HL-60 (cell line): ENCODE results near the gene TMEM221.

Source experiments
- GABPA ChIP-seq: IDR thresholded peaks from 2 replicates; pipeline ENCODE4 v1.6.1; 2012; ENCODE audit warnings: low read depth
- POLR2AphosphoS5 ChIP-seq: IDR thresholded peaks from 2 replicates; pipeline ENCODE4 v1.6.1; 2012; ENCODE audit warnings: low read depth
- TF ChIP-seq, protein P1 (sequence below): IDR thresholded peaks from one replicate; pipeline ENCODE4 v1.5.1; 2011; ENCODE audit warnings: low read length, control low read depth, inconsistent platforms; ENCODE audit not compliant: insufficient read depth

DNA sequence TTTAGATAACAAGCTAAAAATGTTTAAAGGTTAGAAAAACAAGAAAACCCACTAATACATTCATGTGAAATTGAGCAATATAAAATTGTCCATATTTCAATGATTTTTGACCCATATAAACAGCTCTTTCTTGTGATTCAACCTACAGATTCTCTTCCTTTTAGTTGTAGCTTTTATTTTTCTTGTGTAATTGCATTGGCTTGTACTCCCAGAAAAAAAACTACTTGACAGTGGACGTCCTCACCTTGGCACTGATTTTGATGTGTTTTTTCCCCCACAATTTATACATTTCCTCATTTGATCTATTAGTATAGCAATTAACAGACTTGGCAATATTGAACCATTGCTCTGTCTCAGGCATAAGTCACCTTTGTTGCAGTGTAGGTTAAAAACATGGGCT, 59.2 kb downstream of the TMEM221 start:
- TF ChIP-seq, protein P1, sequence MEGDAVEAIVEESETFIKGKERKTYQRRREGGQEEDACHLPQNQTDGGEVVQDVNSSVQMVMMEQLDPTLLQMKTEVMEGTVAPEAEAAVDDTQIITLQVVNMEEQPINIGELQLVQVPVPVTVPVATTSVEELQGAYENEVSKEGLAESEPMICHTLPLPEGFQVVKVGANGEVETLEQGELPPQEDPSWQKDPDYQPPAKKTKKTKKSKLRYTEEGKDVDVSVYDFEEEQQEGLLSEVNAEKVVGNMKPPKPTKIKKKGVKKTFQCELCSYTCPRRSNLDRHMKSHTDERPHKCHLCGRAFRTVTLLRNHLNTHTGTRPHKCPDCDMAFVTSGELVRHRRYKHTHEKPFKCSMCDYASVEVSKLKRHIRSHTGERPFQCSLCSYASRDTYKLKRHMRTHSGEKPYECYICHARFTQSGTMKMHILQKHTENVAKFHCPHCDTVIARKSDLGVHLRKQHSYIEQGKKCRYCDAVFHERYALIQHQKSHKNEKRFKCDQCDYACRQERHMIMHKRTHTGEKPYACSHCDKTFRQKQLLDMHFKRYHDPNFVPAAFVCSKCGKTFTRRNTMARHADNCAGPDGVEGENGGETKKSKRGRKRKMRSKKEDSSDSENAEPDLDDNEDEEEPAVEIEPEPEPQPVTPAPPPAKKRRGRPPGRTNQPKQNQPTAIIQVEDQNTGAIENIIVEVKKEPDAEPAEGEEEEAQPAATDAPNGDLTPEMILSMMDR: no peak
- TF ChIP-seq GABPA (no peak), POLR2AphosphoS5 (no peak)
